ENCODE measurements around the gene NFIX. TPM values are rescaled to one million over a fixed set of nuclear protein-coding genes. Genes with fewer than 3 reads are reported as not detected.

The NFIX gene
- total RNA-seq, 2 donors from 2014 or later: 70.9 to 73.8 TPM

DNA sequence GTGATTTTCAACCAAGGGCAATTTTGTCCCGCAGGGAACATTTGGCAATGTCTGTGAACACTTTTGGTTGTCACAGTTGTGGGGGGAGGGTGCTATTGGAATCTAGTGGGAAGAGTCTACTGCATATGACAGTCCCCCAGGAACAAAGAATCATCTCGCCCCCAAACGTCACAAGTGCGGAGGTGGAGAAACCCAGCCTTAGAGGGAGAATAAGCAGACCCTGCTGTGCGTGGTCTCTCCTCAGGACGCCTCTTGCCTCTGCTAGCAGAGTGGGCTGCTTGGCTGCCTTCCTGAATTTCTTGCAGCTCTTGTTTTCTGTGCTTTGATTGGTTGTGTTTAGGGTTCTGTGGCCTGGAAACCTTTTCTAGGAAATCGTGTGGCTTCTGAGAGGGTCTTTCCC is 42.5 kb downstream of the NFIX start:
- Histone ChIP-seq H3K4me1 (peaks cover 21% of the 10 kb centered on the region), H3K4me3 (no peak overlapping the region), H3K9ac (ENCODE audit: low read depth in 2 of 2, low read length in 2 of 2) (no peak overlapping the region), H3K36me3 (no peaks in the 10 kb centered on the region), H3K27me3 (no peaks in the 10 kb centered on the region), H3K9me3 (no peaks in the 10 kb centered on the region), H3K27ac (no peak overlapping the region)
- intact Hi-C loops (cut with DNase I): loop anchor here (10.0 kb wide), 1 partner anchor 57 kb away; no protein-coding TSS in a partner anchor
- DNase-seq: no peak
- TF ChIP-seq, protein P1, sequence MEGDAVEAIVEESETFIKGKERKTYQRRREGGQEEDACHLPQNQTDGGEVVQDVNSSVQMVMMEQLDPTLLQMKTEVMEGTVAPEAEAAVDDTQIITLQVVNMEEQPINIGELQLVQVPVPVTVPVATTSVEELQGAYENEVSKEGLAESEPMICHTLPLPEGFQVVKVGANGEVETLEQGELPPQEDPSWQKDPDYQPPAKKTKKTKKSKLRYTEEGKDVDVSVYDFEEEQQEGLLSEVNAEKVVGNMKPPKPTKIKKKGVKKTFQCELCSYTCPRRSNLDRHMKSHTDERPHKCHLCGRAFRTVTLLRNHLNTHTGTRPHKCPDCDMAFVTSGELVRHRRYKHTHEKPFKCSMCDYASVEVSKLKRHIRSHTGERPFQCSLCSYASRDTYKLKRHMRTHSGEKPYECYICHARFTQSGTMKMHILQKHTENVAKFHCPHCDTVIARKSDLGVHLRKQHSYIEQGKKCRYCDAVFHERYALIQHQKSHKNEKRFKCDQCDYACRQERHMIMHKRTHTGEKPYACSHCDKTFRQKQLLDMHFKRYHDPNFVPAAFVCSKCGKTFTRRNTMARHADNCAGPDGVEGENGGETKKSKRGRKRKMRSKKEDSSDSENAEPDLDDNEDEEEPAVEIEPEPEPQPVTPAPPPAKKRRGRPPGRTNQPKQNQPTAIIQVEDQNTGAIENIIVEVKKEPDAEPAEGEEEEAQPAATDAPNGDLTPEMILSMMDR (IDR thresholded peaks at IDR 0.05): no peak

DNA sequence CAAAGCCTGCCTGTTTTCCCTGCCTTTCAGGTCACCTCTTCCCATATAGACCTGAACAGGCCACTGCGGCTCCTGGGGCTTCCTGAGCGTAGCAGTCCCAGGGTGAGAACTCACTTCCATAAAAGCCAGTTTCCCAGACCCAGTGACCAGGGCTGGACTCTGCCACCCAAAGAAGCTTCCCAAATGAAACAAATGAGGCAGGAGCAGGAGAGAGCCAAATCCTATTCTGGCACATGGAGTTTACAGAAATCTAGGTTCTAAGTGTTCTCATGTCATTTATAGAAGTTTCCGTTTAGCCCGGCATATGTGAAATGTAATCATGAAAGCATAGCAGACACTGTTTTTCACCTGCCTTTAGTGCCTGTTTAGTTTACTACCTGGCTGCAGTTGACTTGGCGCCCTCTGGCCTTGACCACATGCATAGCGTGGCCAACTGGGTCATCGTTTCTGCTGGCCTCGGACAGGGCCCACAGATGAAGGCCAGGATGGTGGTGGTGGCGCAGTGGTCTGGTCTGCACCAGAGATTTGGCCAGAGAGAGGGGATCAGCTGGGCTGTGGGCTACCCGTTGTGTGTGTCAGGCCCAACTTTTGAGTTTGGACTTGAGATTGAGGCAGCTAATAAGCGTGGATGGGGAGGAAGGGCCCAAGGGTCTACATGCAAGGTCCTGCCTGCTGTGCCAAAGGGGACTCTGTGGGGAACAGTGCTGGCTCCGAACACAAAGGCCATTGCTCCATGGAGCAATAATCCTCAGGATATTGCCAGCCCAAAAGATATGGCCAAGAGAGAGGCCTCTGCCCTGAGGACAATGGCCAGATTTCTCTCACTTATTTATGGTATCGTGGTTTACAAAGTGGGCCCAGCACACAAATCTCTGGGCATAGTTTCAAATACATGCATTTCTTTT is 43.3 kb downstream of the NFIX start:
- intact Hi-C loops (cut with DNase I): loop anchor here (10.0 kb wide), 1 partner anchor 56 kb away; no protein-coding TSS in a partner anchor
- no peak overlapping the region for H3K9ac ChIP-seq (ENCODE audit: low read depth in 2 of 2, low read length in 2 of 2)
- H3K9me3 ChIP-seq: no peaks in the 10 kb centered on the region
- peaks cover 21% of the 10 kb centered on the region for H3K4me1 ChIP-seq
- no peaks in the 10 kb centered on the region for H3K36me3 ChIP-seq
- H3K27ac ChIP-seq: no peak overlapping the region
- no peak for DNase-seq
- H3K27me3 ChIP-seq: no peaks in the 10 kb centered on the region
- TF ChIP-seq, protein P1 (IDR thresholded peaks at IDR 0.05): no peak
- H3K4me3 ChIP-seq: no peak overlapping the region

DNA sequence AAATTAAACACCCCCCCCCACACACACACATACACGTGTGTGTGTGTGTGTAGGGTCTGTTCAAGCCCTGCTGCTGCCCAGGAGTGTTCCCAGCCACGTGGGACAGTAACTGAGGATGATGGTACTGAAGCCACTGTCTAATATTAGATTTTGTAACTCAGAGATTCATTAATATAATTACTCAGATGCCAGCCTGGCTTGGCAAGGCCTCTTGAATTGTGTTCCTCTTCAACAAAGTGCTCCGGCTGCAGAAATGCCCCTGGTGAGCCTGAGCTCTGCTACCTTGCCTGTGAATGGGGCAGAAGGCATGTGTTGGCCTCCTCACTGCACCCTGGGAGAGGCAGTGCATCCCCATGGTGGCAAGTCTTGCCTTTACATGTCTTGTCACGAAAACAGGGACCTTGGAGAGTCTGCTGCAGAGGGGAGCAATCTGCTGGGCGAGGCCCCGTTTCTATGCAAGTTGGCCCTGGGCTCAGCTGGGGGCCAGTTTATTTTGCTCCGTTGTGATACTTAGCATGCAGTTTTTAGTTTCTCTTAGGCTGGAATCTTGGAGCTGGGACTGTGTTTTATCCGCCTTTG is 44.0 kb downstream of the NFIX start:
- no peak for DNase-seq
- intact Hi-C loops (cut with DNase I): loop anchor here (10.0 kb wide), 1 partner anchor 56 kb away; no protein-coding TSS in a partner anchor
- Histone ChIP-seq H3K36me3 (no peaks in the 10 kb centered on the region), H3K27ac (no peak overlapping the region), H3K4me3 (no peak overlapping the region), H3K27me3 (no peaks in the 10 kb centered on the region), H3K9ac (ENCODE audit: low read depth in 2 of 2, low read length in 2 of 2) (no peak overlapping the region), H3K4me1 (peaks cover 13% of the 10 kb centered on the region), H3K9me3 (no peaks in the 10 kb centered on the region)
- TF ChIP-seq, protein P1 (IDR thresholded peaks at IDR 0.05): no peak

DNA sequence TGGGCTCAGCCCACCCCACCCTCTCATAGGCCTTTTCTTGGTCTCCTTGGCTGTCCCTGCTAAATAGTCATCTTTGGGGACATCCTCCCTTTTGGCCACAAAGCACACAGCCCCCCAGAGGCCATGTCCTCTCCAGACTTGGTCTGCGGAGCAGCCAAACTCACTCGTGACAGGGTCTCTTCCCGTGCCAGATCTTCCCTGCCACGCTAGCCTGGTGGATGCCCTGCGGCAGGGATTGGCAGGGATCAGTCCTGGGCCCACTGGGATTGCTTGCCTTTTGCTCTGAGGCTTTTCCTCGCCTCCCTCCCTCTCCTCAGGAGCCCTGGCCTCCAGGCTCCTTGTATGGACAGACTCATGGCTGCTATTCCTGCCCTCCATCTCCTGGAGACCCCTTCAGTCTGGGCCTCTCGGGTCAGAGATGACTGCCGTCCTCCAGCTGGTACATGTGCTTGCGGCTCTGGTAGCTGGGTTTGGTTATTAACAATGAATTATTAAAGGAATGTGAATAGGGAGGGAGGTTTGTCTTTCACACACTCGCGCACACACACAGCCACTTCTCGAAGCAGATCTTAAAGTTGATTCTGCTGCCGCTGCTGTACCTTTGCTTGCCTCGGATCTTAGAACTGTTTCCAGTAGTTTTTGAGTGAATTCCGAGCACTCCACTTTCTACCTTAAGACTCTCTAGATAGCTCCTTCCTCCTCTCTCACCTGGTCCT is 45.1 kb downstream of the NFIX start:
- Histone ChIP-seq H3K4me3 (no peak overlapping the region), H3K4me1 (peaks cover 13% of the 10 kb centered on the region), H3K9me3 (no peaks in the 10 kb centered on the region), H3K27me3 (no peaks in the 10 kb centered on the region), H3K9ac (ENCODE audit: low read depth in 2 of 2, low read length in 2 of 2) (no peak overlapping the region), H3K27ac (no peak overlapping the region), H3K36me3 (no peaks in the 10 kb centered on the region)
- no peak for DNase-seq
- intact Hi-C loops (cut with DNase I): no loop called here
- TF ChIP-seq, protein P1 (IDR thresholded peaks at IDR 0.05): no peak

DNA sequence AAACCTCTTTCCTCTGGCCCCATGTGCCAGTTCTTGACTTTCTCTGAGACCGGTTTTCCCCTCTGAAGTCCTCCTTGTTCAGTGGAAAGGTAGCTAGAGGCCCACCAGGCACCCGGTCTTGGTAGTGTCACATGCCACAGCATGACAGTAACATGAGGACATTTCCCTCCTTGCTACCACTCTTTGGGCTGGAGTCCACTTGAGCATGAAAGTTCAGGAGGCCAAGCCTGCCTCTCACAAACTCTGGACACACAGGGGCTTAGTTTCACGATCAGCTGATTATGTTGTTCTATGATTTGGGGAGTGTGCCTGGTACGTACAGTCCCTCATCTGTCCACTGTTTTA is 45.6 kb downstream of the NFIX start:
- intact Hi-C loops (cut with DNase I): no loop called here
- H3K4me3 ChIP-seq: no peak overlapping the region
- TF ChIP-seq, protein P1 (IDR thresholded peaks at IDR 0.05): no peak
- no peak for DNase-seq
- no peak overlapping the region for H3K27ac ChIP-seq
- H3K9ac ChIP-seq (ENCODE audit: low read depth in 2 of 2, low read length in 2 of 2): no peak overlapping the region
- peaks cover 11% of the 10 kb centered on the region for H3K4me1 ChIP-seq
- H3K36me3 ChIP-seq: no peaks in the 10 kb centered on the region
- no peaks in the 10 kb centered on the region for H3K27me3 ChIP-seq
- H3K9me3 ChIP-seq: no peaks in the 10 kb centered on the region

Measured in colonic mucosa (tissue), 4 donors.